Prostate gland (tissue), 2 donors: ENCODE measurements around the gene ACAA1.

Source experiments
- POLR2AphosphoS5 ChIP-seq: sonication (generic); formaldehyde crosslinking; IDR thresholded peaks from one replicate; pipeline ENCODE4 v1.6.1; 2017; ENCODE audit warnings: antibody characterized with exemption
- TF ChIP-seq, protein P1 (sequence below), 4 experiments: fragments of 200-600 bp in 2 of 4; fragments of 450-650 bp in 2 of 4; sonication (generic) in 2 of 4; IDR thresholded peaks; 1 replicate in 3 of 4; 2 replicates in 1 of 4; pipeline ENCODE4 v1.5.1; 2016 to 2019; ENCODE audit warnings: antibody characterized with exemption in 4 of 4, mild to moderate bottlenecking in 2 of 4, moderate library complexity in 2 of 4

DNA sequence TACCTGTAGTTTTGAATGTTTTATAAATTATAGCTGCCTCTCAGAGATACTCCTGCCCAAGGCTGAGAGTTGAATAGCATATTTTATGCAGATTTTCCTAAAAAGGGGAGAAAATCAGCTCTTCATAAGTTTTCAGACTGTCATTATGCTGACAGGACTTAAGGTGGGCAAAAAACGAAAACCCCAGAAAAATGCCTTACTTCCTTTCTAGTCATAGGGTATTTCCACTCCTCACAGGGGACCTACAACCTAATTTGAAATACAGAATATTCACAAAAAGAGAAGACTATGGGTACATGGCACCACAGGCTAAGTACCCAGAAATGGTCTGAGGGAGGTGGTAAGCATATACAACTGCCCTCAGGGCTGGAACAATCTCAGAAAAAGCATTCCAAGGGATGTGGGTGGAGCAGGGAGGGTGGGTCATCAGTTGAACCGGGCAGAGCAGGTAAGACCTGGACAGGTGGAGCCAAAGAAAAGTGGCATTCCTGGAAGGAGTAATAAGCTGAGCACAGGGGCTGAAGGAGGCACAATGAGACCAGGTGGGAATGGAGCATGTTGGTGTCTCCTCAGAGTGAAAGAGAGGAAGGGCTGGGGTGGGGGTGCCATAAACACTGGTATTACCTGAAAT is 17.8 kb upstream of the ACAA1 start:
- no peak for TF ChIP-seq POLR2AphosphoS5
- TF ChIP-seq, protein P1, sequence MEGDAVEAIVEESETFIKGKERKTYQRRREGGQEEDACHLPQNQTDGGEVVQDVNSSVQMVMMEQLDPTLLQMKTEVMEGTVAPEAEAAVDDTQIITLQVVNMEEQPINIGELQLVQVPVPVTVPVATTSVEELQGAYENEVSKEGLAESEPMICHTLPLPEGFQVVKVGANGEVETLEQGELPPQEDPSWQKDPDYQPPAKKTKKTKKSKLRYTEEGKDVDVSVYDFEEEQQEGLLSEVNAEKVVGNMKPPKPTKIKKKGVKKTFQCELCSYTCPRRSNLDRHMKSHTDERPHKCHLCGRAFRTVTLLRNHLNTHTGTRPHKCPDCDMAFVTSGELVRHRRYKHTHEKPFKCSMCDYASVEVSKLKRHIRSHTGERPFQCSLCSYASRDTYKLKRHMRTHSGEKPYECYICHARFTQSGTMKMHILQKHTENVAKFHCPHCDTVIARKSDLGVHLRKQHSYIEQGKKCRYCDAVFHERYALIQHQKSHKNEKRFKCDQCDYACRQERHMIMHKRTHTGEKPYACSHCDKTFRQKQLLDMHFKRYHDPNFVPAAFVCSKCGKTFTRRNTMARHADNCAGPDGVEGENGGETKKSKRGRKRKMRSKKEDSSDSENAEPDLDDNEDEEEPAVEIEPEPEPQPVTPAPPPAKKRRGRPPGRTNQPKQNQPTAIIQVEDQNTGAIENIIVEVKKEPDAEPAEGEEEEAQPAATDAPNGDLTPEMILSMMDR (IDR thresholded peaks at IDR 0.05): no peak
